Smooth muscle cell of bladder (primary cell): Measurements from ENCODE around the gene CDK5. TPM values are rescaled to one million over a fixed set of nuclear protein-coding genes. Genes with fewer than 3 reads are reported as not detected.

ENCODE experiments used
- total RNA-seq: library from RNA; depleted of rRNA; stranded (reverse); fragments of >200 nt; gene quantifications from 2 replicates; pipeline ENCODE4 v1.2.3, GENCODE V29; 2014

CDK5 gene
- 26.7 and 30.1 TPM in 2 replicates for total RNA-seq

GRCh38 chr7:151057506-151057988 is at the start of gene CDK5:
TSS of gene CDK5 (minus strand) at chr7:151057897. CDS start at chr7:151057848, 49 bp downstream.

GRCh38 chr7:151085691-151086620 is 28.3 kb upstream of the CDK5 start, which contains the start of gene AGAP3:
TSS of gene AGAP3 (plus strand) at chr7:151086475. CDS start at chr7:151086742, 267 bp downstream.

GRCh38 chr7:151083071-151083823 is 25.6 kb upstream of the CDK5 start, which contains the start of gene TMUB1:
TSS of gene TMUB1 (minus strand) at chr7:151083493. CDS start at chr7:151082563, 930 bp downstream.

GRCh38 chr7:151080522-151081169 is 22.9 kb upstream of the CDK5 start, which contains the start of gene FASTK:
TSS of gene FASTK (minus strand) at chr7:151080809. CDS start at chr7:151080766, 43 bp downstream.

GRCh38 chr7:151059367-151060112 is 1.8 kb upstream of the CDK5 start, which contains the start of gene SLC4A2:
TSS of gene SLC4A2 (plus strand) at chr7:151059589. CDS start at chr7:151061988, 2,399 bp downstream.

GRCh38 chr7:151047976-151048815 is 9.5 kb downstream of the CDK5 start, which contains the start of gene ASIC3:
TSS of gene ASIC3 (plus strand) at chr7:151048531. CDS start at chr7:151048886, 355 bp downstream.

GRCh38 chr7:151028131-151028947 is 29.4 kb downstream of the CDK5 start, which contains the start of gene ABCB8:
TSS of gene ABCB8 (plus strand) at chr7:151028450. CDS start at chr7:151028516, 66 bp downstream.

GRCh38 chr7:151024435-151025056 is 33.2 kb downstream of the CDK5 start, which contains the start of gene ATG9B:
TSS of gene ATG9B (minus strand) at chr7:151024494. CDS start at chr7:151024423, 71 bp downstream.

Other genes starting within 250 kb of the CDK5 start
- 0.14 TPM in 1 of 2 replicates, not detected in the other for gene AOC1, start 205.4 kb downstream of the CDK5 start, total RNA-seq
- 0.83 and 1.7 TPM in 2 replicates for gene KCNH2, start 79.6 kb downstream of the CDK5 start, total RNA-seq
- 1.3 TPM in 2 replicates for gene NOS3, start 66.9 kb downstream of the CDK5 start, total RNA-seq
- gene ATG9B, start 33.4 kb downstream of the CDK5 start, total RNA-seq: 0.37 TPM in 1 of 2 replicates, not detected in the other
- 19.2 and 24.5 TPM in 2 replicates for gene ABCB8, start 29.4 kb downstream of the CDK5 start, total RNA-seq
- gene ASIC3, start 9.4 kb downstream of the CDK5 start, total RNA-seq: 0.14 and 0.37 TPM in 2 replicates
- gene SLC4A2, start 1.7 kb upstream of the CDK5 start, total RNA-seq: 58.6 and 78.7 TPM in 2 replicates
- 74.5 and 76.1 TPM in 2 replicates for gene FASTK, start 22.9 kb upstream of the CDK5 start, total RNA-seq
- 13.2 and 17.4 TPM in 2 replicates for gene TMUB1, start 25.6 kb upstream of the CDK5 start, total RNA-seq
- 26.2 and 40.4 TPM in 2 replicates for gene AGAP3, start 28.6 kb upstream of the CDK5 start, total RNA-seq
- gene GBX1, start 109.8 kb upstream of the CDK5 start, total RNA-seq: not detected in 2 replicates
- not detected in 2 replicates for gene ASB10, start 129.4 kb upstream of the CDK5 start, total RNA-seq
- gene H2BK1, start 152.6 kb upstream of the CDK5 start, total RNA-seq: not detected in 2 replicates
- gene ABCF2, start 169.3 kb upstream of the CDK5 start, total RNA-seq: 60.3 and 62.2 TPM in 2 replicates
- 70.1 and 101 TPM in 2 replicates for gene CHPF2, start 174.6 kb upstream of the CDK5 start, total RNA-seq
- 46.6 and 53.7 TPM in 2 replicates for gene SMARCD3, start 190.8 kb upstream of the CDK5 start, total RNA-seq